Small intestine (tissue), 7 donors: Measurements from ENCODE around the gene GRID2. TPM values are rescaled to one million over a fixed set of nuclear protein-coding genes. Genes with fewer than 3 reads are reported as not detected.
"Not testable (repeated sequence)": the region's sequence is repeated elsewhere in the genome, so short reads cannot be mapped to it uniquely, and the experiment has no call there.

Experiments
- DNase-seq, 2 donors: peaks; one replicate each; pipeline versions ENCODE4 v3.0.0 to v3.0.0-alpha.2; 2013
- FAIRE-seq: peaks from 2 replicates; lab custom pipeline; 2012; peaks lifted over from hg19 to GRCh38; lab: Jason Lieb, UNC
- H3K27ac ChIP-seq, 3 donors: one replicate each; pipeline ENCODE4 v1.5.1; 2013; ENCODE audit warnings: low read length in 2 of 3, mild to moderate bottlenecking in 2 of 3, control low read depth in 1 of 3, inconsistent platforms in 1 of 3, low read depth in 1 of 3, moderate library complexity in 1 of 3
- H3K27me3 ChIP-seq, 3 donors: one replicate each; pipeline ENCODE4 v1.6.1; 2013; ENCODE audit warnings: low read length in 3 of 3, inconsistent platforms in 1 of 3; ENCODE audit not compliant: control insufficient read depth in 3 of 3, insufficient read depth in 3 of 3
- H3K36me3 ChIP-seq, 3 donors: one replicate each; pipeline ENCODE4 v1.6.1; 2013; ENCODE audit warnings: low read length in 3 of 3, inconsistent platforms in 1 of 3, low read depth in 1 of 3, mild to moderate bottlenecking in 1 of 3, moderate library complexity in 1 of 3; ENCODE audit not compliant: control insufficient read depth in 3 of 3, insufficient read depth in 2 of 3
- H3K4me1 ChIP-seq, 3 donors: one replicate each; pipeline ENCODE4 v1.6.1; 2013; ENCODE audit warnings: low read length in 2 of 3, inconsistent platforms in 1 of 3, low read depth in 1 of 3, mild to moderate bottlenecking in 1 of 3, moderate library complexity in 1 of 3; ENCODE audit not compliant: control insufficient read depth in 3 of 3, insufficient read depth in 2 of 3
- H3K4me3 ChIP-seq, 3 donors: one replicate each; pipeline ENCODE4 v1.5.1; 2013; ENCODE audit warnings: low read length in 3 of 3, control low read depth in 1 of 3, inconsistent platforms in 1 of 3, low read depth in 1 of 3, mild to moderate bottlenecking in 1 of 3, moderate library complexity in 1 of 3
- H3K9me3 ChIP-seq, 2 donors: one replicate each; pipeline ENCODE4 v1.6.1; 2013; ENCODE audit warnings: low read depth in 1 of 2, low read length in 1 of 2; ENCODE audit not compliant: control insufficient read depth in 2 of 2, insufficient read depth in 1 of 2
- WGBS, 3 donors: extraction: QIAGEN DNeasy Blood & Tissue Kit; methylation state at CpG; one replicate each; pipeline ENCODE4 v1.1.7; 2013; 5-methylcytosine and 5-hydroxymethylcytosine counted together
- polyA plus RNA-seq, 4 donors: library from polyadenylated mRNA; stranded (reverse) in 3 of 4; unstranded in 1 of 4; fragments of 200-250 nt in 3 of 4; fragments of 120-200 nt in 1 of 4; gene quantifications; one replicate each; pipeline versions ENCODE4 v1.2.1 to v1.2.3, GENCODE V29; 2013
- donor health status: healthy with polysubstance abuse.
- donor health status: control.
- donor health status: control.
- donor health status: Bipolar disorder and iron deficiency.
- donor health status: healthy.

The GRID2 gene
- polyA plus RNA-seq, 4 donors, result 0.06 to 0.27 (median 0.21) TPM; not detected in 1

DNA sequence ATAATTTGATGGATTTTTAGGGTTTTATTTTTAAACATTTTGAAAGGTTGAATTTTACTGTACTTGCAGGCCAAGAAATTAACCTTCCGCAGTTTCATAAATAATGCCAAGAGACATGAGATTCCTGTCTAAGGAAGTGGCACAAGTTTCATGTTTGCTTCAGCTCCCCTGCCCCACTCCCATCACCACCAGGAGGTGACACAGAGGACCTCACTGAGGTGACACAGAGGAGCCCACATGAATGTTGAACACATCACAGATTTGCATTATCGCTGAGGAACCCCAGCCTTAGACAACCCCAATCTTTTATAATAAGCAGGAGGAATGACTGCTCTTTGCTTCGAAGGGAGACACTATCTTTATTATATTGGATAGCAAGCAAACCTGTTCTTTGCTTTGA is 1033.4 kb downstream of the GRID2 start:
- DNase-seq (no peak), FAIRE-seq (no peak)
- no peaks in the 10 kb centered on the region for H3K4me1 ChIP-seq
- H3K36me3 ChIP-seq, result no peaks in the 10 kb centered on the region
- no peak overlapping the region for H3K4me3 ChIP-seq
- H3K27ac ChIP-seq, result no peak overlapping the region
- no peaks in the 10 kb centered on the region for H3K9me3 ChIP-seq
- 73 to 86% (median 83%) methylated on average over 3 of the region's 3 CpGs for whole genome bisulfite sequencing, 3 donors
- no peaks in the 10 kb centered on the region for H3K27me3 ChIP-seq

DNA sequence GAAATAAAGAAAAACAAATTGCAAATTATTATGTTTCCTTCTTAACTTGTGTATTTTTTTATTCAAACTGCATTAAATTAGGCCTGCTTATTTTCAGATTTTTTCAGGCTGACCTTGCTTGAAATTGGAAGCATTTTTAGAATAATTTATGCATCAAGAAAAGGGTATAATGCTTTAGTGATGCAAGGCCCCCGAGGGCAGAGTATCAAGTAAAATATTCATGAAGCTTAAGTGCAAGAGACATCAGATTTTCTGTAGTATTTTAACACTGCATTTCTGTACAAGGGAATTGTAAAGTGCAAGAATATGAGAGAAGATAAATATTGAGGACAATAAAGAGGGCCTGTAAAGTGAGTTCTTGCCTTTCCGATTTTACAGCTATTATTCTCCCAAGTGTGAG is 1039.0 kb downstream of the GRID2 start:
- FAIRE-seq (no peak), DNase-seq (no peak)
- H3K27me3 ChIP-seq, result no peaks in the 10 kb centered on the region
- H3K4me1 ChIP-seq, result no peaks in the 10 kb centered on the region
- H3K9me3 ChIP-seq, result no peaks in the 10 kb centered on the region
- no peak overlapping the region for H3K4me3 ChIP-seq
- no peaks in the 10 kb centered on the region for H3K36me3 ChIP-seq
- no peak overlapping the region for H3K27ac ChIP-seq
- WGBS, 3 donors, result 85 to 90% (median 85%) methylated on average over 2 of the region's 2 CpGs

DNA sequence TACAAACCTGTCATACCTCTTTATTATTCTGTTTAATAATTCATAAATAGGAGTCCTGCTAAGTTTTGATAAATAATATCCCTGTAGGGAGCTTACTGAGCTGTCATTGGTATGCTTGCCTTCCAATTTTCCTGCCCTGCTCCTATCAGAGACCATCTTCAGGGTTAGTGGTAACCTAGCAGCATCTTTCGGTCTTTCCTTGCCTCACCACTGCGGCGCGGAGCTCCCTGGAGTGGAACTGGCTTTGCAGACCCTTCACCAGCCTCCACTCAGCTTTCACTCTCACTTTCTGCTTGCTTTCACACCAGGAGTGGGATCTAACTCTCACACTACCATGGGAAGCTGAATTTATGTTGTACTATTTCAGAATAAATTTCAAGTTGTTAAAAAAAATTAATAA is 1043.1 kb downstream of the GRID2 start:
- Histone ChIP-seq H3K4me3 (no peak overlapping the region), H3K4me1 (no peaks in the 10 kb centered on the region), H3K9me3 (no peaks in the 10 kb centered on the region), H3K27ac (no peak overlapping the region), H3K27me3 (no peaks in the 10 kb centered on the region), H3K36me3 (no peaks in the 10 kb centered on the region)
- DNase-seq, result no peak
- 91 to 98% (median 94%) methylated on average over 4 of the region's 4 CpGs for WGBS, 3 donors
- FAIRE-seq, result no peak

DNA sequence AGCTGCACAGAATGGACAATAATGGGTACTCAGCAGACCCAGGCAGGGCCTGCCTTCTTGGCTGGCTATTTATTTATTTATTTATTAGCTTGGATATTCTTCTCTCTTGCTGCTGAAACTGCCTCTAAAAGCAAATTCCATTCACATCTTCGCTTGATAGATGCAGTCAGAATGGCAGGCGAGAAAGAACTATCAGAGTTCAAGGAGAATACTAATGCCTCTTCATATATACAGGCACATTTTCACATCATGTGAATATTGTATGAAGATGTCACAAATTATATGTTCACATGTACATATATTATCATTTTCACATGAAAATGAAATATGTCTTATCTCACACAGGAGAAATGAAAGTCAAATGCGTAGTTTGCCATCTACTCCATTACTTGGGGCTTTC is 1045.1 kb downstream of the GRID2 start:
- DNase-seq, result no peak
- 92 to 96% (median 93%) methylated on average over 3 of the region's 3 CpGs for WGBS, 3 donors
- Histone ChIP-seq H3K9me3 (no peaks in the 10 kb centered on the region), H3K27ac (no peak overlapping the region), H3K36me3 (no peaks in the 10 kb centered on the region), H3K4me1 (no peaks in the 10 kb centered on the region), H3K4me3 (no peak overlapping the region), H3K27me3 (no peaks in the 10 kb centered on the region)
- no peak for FAIRE-seq

DNA sequence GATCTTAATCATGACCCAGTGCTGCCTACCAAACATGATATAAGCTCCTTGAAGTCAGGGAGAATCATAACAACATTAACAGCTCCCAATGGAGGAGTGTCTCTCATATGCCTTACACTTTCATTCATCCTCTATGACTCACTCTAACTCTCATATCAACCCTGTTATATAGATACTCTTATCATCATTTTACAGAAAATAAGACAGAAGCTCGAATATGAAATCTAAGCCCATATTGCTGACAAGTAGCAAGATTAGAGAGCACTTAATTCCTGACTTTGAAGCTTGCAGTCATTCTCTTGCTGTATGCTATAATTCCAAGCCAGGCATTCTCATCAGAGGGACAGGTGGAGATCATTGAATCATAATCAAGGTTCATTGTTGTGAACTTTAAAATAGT is 1048.1 kb downstream of the GRID2 start:
- H3K27ac ChIP-seq, result no peak overlapping the region
- no peak for FAIRE-seq
- no peak overlapping the region for H3K4me3 ChIP-seq
- H3K36me3 ChIP-seq, result no peaks in the 10 kb centered on the region
- 0 to 54% (median 11%) methylated on average over 1 of the region's 1 CpG for WGBS, 3 donors
- no peaks in the 10 kb centered on the region for H3K27me3 ChIP-seq
- peak; percentile 18 to 90 for DNase-seq
- peaks cover 0 to 7% (median 0%) of the 10 kb centered on the region in 3 donors for H3K4me1 ChIP-seq
- no peaks in the 10 kb centered on the region for H3K9me3 ChIP-seq

DNA sequence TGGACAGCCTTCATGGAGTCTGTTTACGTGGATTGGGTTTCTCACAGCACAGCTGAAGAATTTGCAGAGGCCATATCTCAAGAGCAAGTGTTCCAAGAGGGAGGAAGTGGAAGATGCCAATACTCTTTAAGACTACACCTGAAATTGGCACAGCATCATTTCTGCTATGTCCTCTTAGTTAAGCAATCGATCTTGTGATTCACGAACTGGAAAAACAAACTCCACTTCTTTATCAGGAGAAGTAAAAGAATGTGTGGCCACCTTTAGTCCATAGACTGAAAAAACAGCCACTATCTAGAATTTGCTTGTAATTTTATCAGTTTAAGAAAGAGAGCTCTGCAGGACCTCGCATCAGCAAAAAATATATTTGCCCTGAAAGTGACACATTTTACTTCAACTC is 1051.6 kb downstream of the GRID2 start:
- FAIRE-seq, result no peak

DNA sequence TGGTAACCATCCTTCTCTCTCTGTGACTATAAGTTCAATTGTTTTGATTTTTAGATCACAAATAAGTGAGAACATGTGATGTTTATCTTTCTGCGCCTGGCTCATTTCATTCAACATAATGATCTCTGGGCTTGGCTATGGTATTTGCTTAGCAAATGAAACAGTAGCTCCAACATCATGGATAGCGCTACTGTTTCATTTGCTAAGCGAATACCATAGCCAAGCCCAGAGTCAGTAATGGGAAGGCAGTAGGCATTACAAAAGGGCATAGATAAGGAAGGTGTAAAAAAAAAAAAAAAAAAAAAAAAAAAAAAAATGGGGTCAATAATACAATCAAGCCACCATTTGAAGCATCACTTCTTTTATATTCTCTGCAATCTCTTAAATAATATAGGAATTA is 1055.8 kb downstream of the GRID2 start:
- WGBS, 3 donors, result 59 to 91% (median 85%) methylated on average over 3 of the region's 3 CpGs
- DNase-seq (peak in 1 of 2 donors; percentile 49), FAIRE-seq (no peak)
- H3K9me3 ChIP-seq, result peaks cover 0 to 3% of the 10 kb centered on the region in 2 donors
- no peaks in the 10 kb centered on the region for H3K27me3 ChIP-seq
- no peaks in the 10 kb centered on the region for H3K36me3 ChIP-seq
- H3K27ac ChIP-seq, result no peak overlapping the region
- H3K4me3 ChIP-seq, result no peak overlapping the region
- H3K4me1 ChIP-seq, result peaks cover 0 to 7% (median 0%) of the 10 kb centered on the region in 3 donors

More for the DNA sequence above, 1051.6 kb downstream of the GRID2 start:
- 49 to 77% (median 59%) methylated on average over 4 of the region's 4 CpGs for WGBS, 3 donors
- peaks cover 0 to 7% (median 0%) of the 10 kb centered on the region in 3 donors for H3K4me1 ChIP-seq
- H3K4me3 ChIP-seq, result no peak overlapping the region
- H3K27ac ChIP-seq, result peak overlapping the region in 1 of 3 donors; percentile 22
- peak; percentile 26 to 31 for DNase-seq
- H3K36me3 ChIP-seq, result no peaks in the 10 kb centered on the region
- H3K9me3 ChIP-seq, result no peaks in the 10 kb centered on the region
- no peaks in the 10 kb centered on the region for H3K27me3 ChIP-seq

DNA sequence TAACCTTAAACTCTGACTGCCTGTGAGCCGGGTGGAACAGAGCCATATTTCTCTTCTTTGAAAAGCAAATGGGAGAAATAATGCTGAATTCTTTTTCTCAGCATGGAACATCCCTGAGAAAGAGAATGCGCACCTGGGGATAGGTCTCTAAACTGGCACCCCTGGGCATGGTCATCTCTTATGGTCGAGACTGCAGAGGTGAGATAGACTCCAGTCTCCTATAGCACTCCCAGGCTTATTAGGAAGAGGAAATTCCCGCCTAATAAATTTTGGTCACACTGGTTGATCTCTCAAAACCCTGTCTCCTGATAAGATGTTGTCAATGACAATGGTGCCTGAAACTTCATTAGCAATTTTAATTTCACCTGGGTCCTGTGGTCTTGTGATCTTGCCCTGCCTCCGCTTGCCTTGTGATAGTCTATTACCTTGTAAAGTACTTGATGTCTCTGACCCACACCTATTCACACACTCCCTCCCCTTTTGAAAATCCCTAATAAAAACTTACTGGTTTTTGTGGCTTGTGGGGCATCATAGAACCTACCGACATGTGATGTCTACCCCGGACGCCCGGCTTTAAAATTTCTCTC is 1062.5 kb downstream of the GRID2 start:
- not testable (repeated sequence) for DNase-seq, H3K27ac ChIP-seq, H3K4me3 ChIP-seq, H3K27me3 ChIP-seq, H3K36me3 ChIP-seq, H3K4me1 ChIP-seq, FAIRE-seq
- WGBS, 3 donors, result 86 to 89% (median 87%) methylated on average over 9 of the region's 9 CpGs
- peaks cover 0 to 11% of the 10 kb centered on the region in 2 donors for H3K9me3 ChIP-seq

DNA sequence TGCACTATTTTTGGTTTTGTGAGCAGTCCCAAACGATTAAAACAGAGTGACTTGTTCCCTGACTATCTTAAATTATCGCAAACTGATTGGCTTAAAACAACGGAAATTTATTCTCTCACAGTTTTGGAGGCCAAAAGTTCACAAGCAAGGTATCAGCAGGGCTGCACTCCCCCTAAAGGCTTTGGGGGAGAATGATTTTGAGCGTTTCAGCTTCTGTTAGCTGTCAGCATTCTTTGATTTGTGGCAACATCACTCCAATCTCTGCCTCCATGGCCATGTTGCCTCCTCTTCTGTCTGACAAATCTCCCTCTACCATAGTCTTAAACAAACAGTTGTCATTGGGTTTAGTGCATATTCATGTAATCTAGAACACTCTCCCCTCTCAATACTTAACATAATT is 1065.2 kb downstream of the GRID2 start:
- Histone ChIP-seq H3K36me3 (no peaks in the 10 kb centered on the region), H3K4me1 (no peaks in the 10 kb centered on the region), H3K9me3 (peaks cover 0 to 11% of the 10 kb centered on the region in 2 donors), H3K27me3 (no peaks in the 10 kb centered on the region), H3K4me3 (no peak overlapping the region), H3K27ac (no peak overlapping the region)
- 70 to 75% (median 70%) methylated on average over 4 of the region's 4 CpGs for WGBS, 3 donors
- DNase-seq, result no peak
- no peak for FAIRE-seq
